SJCRH30 (cell line): ENCODE measurements around the gene KCNIP1. TPM values are rescaled to one million over a fixed set of nuclear protein-coding genes. Genes with fewer than 3 reads are reported as not detected.

Experiments used
- DNase-seq, 2 experiments: peaks; one replicate each; pipeline ENCODE4 v3.0.0-alpha.2; 2015 to 2020
- H3K27ac ChIP-seq: fragments of 250-450 bp; sonication (Bioruptor Pico); 2 replicates; pipeline ENCODE4 v1.5.1; 2020; ENCODE audit warnings: mild to moderate bottlenecking, moderate library complexity
- H3K27me3 ChIP-seq: fragments of 250-450 bp; sonication (Bioruptor Pico); 2 replicates; pipeline ENCODE4 v1.5.1; 2020; ENCODE audit warnings: mild to moderate bottlenecking, moderate library complexity
- H3K36me3 ChIP-seq: fragments of 250-450 bp; sonication (Bioruptor Pico); 2 replicates; pipeline ENCODE4 v1.5.1; 2020; ENCODE audit warnings: mild to moderate bottlenecking, moderate library complexity
- H3K4me1 ChIP-seq: fragments of 250-450 bp; sonication (Bioruptor Pico); 2 replicates; pipeline ENCODE4 v1.5.1; 2020; ENCODE audit warnings: mild to moderate bottlenecking, moderate library complexity
- H3K4me3 ChIP-seq: fragments of 250-450 bp; sonication (Bioruptor Pico); 2 replicates; pipeline ENCODE4 v1.5.1; 2020; ENCODE audit warnings: mild to moderate bottlenecking, moderate library complexity
- H3K9me3 ChIP-seq: fragments of 250-450 bp; sonication (Bioruptor Pico); replicated peaks from 2 replicates; pipeline ENCODE4 v1.5.1; 2020; ENCODE audit warnings: mild to moderate bottlenecking, moderate library complexity
- total RNA-seq: library from RNA; depleted of rRNA; stranded (reverse); fragments of >200 nt; shearing (Covaris generic); gene quantifications from 2 replicates; pipeline ENCODE4 v1.2.3, GENCODE V29; 2014

The KCNIP1 gene
- total RNA-seq, 1 experiment from 2014 or later, result 0.81 TPM

DNA sequence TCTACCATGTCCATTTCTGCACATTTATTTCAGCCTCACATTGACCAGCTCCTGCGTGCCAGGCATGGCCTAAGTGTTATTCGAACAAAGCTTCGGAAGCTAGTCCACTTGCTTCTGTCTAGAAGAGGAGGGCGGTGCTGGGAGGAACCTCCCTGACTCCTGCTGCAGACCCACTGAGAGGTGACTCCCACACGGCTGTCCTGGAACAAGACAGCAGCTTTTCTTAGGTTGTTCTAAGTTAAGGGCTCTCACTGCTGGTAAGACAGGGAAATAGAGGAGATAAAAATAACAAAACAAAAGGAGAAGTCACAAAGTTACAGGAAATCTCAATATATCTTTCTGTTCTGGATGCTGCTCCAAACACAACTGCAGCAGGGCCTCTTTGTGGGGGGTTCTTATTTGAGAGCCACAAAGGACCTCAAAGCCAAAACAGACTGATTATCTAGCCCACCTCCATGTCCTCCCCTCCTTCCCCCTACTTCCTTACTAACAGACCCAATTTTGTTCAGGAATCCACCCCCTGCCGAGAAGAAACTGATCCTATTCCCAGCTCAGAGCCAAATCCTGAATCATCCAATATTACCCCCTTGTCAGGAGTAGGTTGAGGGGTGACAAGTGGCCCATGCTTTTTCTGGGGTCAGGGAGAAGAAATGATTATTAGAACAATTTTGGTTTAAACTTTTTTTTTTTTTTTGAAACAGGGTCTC lies 28.4 kb upstream of the KCNIP1 start:
- Histone ChIP-seq H3K4me3 (no peak overlapping the region), H3K4me1 (no peaks in the 10 kb centered on the region), H3K9me3 (no peaks in the 10 kb centered on the region), H3K27me3 (no peaks in the 10 kb centered on the region), H3K27ac (no peak overlapping the region), H3K36me3 (no peaks in the 10 kb centered on the region)
- no peak for DNase-seq

DNA sequence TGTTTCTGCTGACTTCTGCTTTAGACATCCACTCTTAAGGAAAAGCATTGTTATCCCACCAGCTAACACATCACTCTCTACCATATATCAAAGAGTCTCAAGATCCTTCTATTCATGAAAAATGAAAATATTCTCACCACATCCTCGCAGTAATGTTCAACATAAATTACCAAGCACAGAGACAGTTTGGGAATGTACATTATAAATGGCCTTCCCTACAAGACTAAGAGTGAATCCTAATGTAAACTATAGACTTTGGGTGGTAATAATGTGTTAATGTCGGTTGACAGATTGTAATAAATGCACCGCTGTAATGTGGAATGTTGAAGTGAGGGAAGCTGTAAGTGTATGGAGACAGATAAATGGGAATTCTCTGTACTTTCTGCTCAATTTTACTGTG lies 27.1 kb upstream of the KCNIP1 start:
- H3K4me1 ChIP-seq, result no peaks in the 10 kb centered on the region
- no peak for DNase-seq
- no peak overlapping the region for H3K27ac ChIP-seq
- no peaks in the 10 kb centered on the region for H3K36me3 ChIP-seq
- H3K4me3 ChIP-seq, result no peak overlapping the region
- no peaks in the 10 kb centered on the region for H3K27me3 ChIP-seq
- no peaks in the 10 kb centered on the region for H3K9me3 ChIP-seq

DNA sequence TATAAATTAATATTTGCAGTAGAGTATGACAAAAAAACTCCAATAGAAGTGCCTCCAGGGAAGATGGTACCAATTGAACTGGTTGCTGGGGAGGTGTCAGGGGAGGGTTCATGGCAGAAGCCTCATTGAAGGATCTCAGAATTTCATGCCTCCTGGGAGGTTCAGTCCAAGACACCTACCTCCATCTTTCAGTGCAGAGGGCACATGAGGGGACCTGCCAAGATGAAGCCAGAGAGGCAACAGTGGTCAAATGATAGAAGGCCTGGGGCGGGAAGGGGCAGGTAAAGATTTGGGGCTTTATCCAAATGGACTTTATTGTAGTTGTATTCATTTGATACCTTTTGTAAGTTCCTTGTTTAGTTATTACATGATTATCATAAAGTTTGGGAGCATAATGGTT lies 25.9 kb upstream of the KCNIP1 start:
- no peaks in the 10 kb centered on the region for H3K9me3 ChIP-seq
- no peak for DNase-seq

DNA sequence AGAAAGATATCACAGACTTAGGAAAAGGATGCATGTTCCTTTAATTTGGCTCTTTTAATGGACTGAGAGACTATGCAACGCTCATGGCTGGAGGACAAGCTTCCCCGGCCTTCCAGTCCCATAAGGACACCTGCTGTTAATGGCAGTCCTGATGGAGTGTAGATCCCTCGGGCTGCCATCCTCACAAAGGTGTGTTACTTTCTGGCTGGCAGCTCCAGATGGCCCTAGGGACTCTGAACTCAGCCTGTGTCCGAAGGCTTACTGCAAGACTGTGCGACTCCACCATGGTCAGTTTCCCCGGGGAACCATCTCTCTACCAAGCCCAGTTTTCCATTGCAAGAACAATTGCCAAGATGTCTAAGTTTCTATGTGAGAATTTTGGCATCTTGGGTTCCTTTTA lies 25.5 kb upstream of the KCNIP1 start:
- H3K4me3 ChIP-seq, result no peak overlapping the region
- H3K36me3 ChIP-seq, result no peaks in the 10 kb centered on the region
- H3K27ac ChIP-seq, result no peak overlapping the region
- H3K27me3 ChIP-seq, result no peaks in the 10 kb centered on the region
- no peaks in the 10 kb centered on the region for H3K4me1 ChIP-seq
- no peak for DNase-seq
- H3K9me3 ChIP-seq, result no peaks in the 10 kb centered on the region

More for the DNA sequence above, 25.9 kb upstream of the KCNIP1 start:
- Histone ChIP-seq H3K27ac (no peak overlapping the region), H3K36me3 (no peaks in the 10 kb centered on the region), H3K4me3 (no peak overlapping the region), H3K4me1 (no peaks in the 10 kb centered on the region), H3K27me3 (no peaks in the 10 kb centered on the region)

DNA sequence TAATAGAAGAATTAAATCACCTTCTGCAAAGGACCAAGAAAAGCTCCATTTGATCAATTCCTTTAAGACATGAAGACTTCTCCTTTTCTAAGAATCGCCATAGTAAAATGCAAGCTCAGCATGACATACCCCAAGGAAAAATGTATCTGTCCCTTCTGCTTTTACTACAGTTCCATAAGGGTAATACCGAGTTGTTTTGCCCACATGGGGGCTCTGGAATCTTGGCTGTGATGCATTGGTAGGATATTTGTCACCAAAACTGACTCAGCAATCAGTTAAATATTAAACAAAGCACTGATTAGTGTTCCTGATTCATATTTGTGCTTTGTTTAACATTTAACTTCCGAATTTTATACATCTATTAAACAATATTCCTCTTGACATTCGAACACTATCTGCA lies 24.3 kb upstream of the KCNIP1 start:
- no peak overlapping the region for H3K27ac ChIP-seq
- no peaks in the 10 kb centered on the region for H3K36me3 ChIP-seq
- H3K9me3 ChIP-seq, result no peaks in the 10 kb centered on the region
- DNase-seq, result no peak
- no peaks in the 10 kb centered on the region for H3K27me3 ChIP-seq
- no peaks in the 10 kb centered on the region for H3K4me1 ChIP-seq
- no peak overlapping the region for H3K4me3 ChIP-seq

DNA sequence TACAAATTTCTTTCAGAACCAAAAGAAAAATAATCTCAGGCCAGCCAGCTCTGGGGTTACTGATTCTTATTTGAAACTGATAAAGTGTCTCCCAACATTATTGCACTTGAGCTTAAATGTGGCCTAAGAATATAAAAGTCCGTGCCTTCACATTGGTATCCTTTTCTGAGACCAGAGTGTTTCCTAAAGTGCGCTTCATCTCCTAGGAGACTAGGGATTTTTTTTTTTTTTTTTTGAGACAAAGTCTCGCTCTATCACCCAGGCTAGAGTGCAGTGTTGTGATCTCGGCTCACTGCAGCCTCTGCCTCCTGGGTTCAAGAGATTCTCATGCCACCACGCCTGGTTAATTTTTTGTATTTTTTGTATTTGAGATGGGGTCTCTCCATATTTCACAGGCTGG lies 23.6 kb upstream of the KCNIP1 start:
- Histone ChIP-seq H3K36me3 (no peaks in the 10 kb centered on the region), H3K27me3 (no peaks in the 10 kb centered on the region), H3K4me3 (no peak overlapping the region), H3K27ac (no peak overlapping the region), H3K9me3 (no peaks in the 10 kb centered on the region), H3K4me1 (no peaks in the 10 kb centered on the region)
- no peak for DNase-seq

DNA sequence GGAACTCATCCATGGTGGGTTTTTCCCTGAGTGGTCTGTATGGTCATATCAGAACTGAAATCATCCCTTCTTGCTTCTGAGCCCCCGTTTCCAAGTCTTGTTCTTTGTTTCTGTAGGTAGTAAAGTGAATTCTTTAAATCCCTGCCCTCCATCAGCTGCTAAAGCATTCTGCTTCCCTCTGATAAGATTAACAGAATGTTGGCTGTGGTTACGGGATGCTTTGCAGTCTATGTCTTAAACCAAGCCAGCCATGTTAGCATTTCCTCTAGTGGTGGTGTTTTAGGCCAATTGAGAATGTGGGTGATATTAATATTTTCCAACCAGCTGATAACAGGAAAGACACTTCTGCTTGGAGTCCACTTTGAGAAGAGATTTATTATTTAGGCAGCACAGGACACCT lies 22.0 kb upstream of the KCNIP1 start:
- no peak for DNase-seq
- no peaks in the 10 kb centered on the region for H3K4me1 ChIP-seq

DNA sequence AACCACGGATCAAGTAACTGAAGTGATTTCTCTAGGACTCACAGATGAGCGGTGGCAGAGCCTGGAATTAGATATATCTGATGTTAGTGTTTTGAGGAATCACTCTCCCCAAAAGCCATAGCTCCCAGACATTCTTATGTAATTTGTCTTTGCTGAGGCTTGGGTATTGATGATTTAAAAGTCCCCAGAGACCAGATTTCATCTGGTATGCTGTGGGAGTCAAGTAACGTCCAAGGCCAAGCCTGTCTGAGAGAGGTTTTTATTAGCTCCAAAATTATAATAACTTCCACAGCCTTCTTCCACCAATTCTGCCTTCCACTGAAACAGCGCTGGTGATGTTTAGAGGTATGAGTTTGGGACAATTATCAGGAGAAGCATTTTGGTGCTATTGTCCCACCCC lies 21.3 kb upstream of the KCNIP1 start:
- Histone ChIP-seq H3K4me1 (no peaks in the 10 kb centered on the region), H3K4me3 (no peak overlapping the region), H3K27ac (no peak overlapping the region), H3K27me3 (no peaks in the 10 kb centered on the region), H3K9me3 (no peaks in the 10 kb centered on the region), H3K36me3 (no peaks in the 10 kb centered on the region)
- DNase-seq, result no peak

More for the DNA sequence above, 22.0 kb upstream of the KCNIP1 start:
- Histone ChIP-seq H3K27ac (no peak overlapping the region), H3K4me3 (no peak overlapping the region), H3K36me3 (no peaks in the 10 kb centered on the region), H3K9me3 (no peaks in the 10 kb centered on the region), H3K27me3 (no peaks in the 10 kb centered on the region)

DNA sequence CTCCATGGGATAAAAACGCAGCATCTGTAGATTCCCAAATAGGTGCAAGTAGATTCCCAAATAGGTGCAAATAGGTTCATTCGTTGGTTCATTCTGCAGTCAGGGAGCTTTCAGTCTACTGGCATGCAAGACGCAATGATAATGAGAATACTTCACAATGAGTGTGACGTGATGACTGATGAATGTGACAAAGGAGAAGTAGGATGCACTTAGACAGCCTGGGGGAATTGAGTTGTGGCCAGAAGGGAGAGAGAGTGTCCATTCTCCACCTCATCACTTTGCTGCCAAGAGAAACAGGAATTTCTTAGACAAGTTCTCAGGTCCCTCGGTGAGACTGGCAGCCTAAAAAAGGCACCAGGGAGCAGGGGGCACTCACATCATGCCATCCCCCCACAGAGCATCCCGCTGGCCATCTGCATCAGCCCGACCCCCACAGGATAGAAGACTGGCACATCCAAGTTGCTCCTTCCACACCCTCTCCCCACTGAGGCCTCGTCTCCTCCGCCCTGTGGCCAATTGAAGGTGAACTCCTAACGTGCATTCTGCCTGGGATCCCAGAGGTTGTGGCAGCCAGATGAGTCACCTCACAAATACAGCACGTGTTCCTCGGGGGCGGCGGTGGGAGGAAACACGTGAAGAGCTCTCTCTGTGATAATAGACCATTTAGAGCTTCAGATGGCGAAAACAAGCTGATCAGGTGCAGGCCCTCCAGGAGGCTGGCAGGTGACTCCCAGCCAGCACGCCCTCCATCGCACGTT lies 19.9 kb upstream of the KCNIP1 start:
- DNase-seq, result no peak
- Histone ChIP-seq H3K36me3 (no peaks in the 10 kb centered on the region), H3K4me3 (no peak overlapping the region), H3K4me1 (no peaks in the 10 kb centered on the region), H3K9me3 (no peaks in the 10 kb centered on the region), H3K27me3 (no peaks in the 10 kb centered on the region), H3K27ac (no peak overlapping the region)

DNA sequence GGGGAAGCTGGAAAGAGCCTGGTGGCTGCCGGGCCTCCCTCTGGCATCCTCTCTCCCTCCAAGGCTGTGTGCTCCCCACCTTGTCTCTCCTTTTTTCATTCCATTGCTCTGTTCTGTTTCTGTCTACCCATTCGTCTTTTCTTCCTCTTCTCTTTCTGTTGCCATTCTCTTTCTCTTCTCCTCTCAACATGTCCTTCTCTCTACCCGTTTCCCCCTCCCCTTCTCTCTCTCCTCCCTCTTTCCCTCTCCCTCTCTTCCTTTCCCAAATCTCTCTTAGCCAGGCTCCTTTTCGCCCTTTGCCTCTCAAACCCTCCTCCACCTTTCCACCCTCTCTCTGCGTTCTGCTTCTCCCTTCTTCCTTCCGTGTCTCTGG lies 19.4 kb upstream of the KCNIP1 start:
- Histone ChIP-seq H3K4me1 (no peaks in the 10 kb centered on the region), H3K9me3 (no peaks in the 10 kb centered on the region), H3K27me3 (no peaks in the 10 kb centered on the region), H3K4me3 (no peak overlapping the region), H3K27ac (no peak overlapping the region), H3K36me3 (no peaks in the 10 kb centered on the region)
- no peak for DNase-seq

DNA sequence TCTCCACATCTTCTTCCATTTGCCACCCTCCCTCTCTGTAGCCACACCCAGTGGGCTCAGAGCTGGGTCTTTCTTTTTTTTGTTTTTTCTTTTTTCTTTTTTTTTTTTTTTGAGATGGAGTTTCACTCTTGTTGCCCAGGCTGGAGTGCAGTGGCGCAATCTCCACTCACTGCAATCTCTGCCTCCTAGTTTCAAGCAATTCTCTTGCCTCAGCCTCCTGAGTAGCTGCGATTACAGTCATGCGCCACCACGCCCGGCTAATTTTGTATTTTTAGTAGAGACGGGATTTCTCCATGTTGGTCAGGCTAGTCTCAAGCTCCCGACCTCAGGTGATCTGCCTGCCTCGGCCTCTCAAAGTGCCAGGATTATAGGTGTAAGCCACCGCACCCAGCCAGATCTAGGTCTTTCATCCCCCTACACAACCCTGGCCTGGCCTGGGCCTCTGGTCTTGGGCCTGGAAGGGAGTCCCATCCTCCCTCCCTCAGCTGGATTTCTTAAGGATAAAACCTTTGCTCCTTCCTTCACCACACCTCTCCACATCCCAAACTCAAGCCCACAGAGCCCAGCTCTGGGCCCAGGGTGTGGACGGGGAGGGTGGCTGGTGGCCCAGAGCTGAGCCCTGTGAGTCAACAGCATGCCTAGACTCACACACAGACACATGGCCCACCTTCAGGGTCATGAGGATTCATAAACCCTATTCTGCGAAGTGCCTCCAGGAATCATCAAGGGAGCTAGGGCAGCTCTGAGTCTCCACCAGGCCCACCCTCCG lies 18.8 kb upstream of the KCNIP1 start:
- no peaks in the 10 kb centered on the region for H3K9me3 ChIP-seq
- no peak overlapping the region for H3K4me3 ChIP-seq
- DNase-seq, result no peak
- no peak overlapping the region for H3K27ac ChIP-seq
- H3K36me3 ChIP-seq, result no peaks in the 10 kb centered on the region
- no peaks in the 10 kb centered on the region for H3K27me3 ChIP-seq
- H3K4me1 ChIP-seq, result no peaks in the 10 kb centered on the region

DNA sequence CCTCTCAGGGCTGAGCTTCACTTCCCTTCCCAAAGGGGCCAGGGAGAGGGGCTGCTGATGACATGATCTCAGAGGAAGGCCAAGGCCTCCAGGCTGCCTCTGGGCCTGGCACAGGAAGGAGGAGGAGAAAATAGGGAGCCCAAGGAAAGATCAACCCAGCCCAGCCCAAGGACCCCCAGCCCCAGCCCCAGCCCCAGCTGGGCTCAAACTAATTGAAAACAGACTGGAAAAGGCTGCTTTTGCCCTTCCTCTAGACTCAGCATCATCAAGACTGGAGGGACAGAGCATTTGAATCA lies 18.3 kb upstream of the KCNIP1 start:
- Histone ChIP-seq H3K36me3 (no peaks in the 10 kb centered on the region), H3K4me3 (no peak overlapping the region), H3K4me1 (no peaks in the 10 kb centered on the region), H3K9me3 (no peaks in the 10 kb centered on the region), H3K27me3 (no peaks in the 10 kb centered on the region), H3K27ac (no peak overlapping the region)
- no peak for DNase-seq

DNA sequence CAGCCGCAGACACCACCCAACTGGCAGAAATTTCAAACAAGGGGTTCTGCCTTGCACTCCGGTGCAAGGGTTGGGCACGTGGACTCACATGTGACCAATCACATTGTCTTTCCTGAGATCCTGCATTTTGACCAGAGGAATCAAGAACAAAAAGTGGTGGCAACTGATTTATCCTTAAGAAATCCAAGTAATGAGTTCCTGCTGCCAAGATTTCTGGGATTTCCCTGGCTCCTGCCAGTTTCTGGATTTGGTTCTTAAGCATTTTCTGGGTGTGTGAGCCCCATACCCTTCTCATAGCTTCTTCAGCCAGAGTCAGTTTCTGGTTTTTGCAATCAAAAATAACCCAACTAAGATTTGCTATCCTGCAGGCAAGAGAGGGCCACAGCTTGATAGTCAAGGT lies 17.4 kb upstream of the KCNIP1 start:
- H3K36me3 ChIP-seq, result no peaks in the 10 kb centered on the region
- H3K4me1 ChIP-seq, result peaks cover 4% of the 10 kb centered on the region
- H3K27me3 ChIP-seq, result no peaks in the 10 kb centered on the region
- H3K4me3 ChIP-seq, result no peak overlapping the region
- DNase-seq, result no peak
- H3K27ac ChIP-seq, result no peak overlapping the region
- H3K9me3 ChIP-seq, result no peaks in the 10 kb centered on the region

DNA sequence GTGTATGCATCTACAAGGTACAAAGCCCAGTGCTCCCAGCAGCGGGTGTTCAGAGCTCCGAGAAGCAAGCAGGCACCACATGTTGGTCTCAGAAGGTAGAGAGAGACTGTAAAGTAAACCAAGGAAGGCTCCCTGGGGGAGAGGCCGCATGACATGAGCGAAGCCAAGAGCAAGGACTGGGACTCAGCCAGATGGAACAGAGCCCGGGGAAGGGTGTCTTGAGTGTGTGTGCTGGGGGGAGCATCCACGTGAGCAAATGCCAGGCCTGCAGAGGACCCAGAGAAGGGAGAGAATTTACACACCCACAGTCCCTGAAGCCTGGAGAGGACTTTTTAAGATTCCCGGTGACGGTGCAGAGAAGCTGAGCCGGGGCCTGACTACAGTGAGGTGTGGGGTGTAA lies 15.2 kb upstream of the KCNIP1 start:
- Histone ChIP-seq H3K27me3 (no peaks in the 10 kb centered on the region), H3K4me3 (no peak overlapping the region), H3K4me1 (peaks cover 10% of the 10 kb centered on the region), H3K9me3 (no peaks in the 10 kb centered on the region), H3K36me3 (no peaks in the 10 kb centered on the region), H3K27ac (no peak overlapping the region)
- DNase-seq, result no peak

DNA sequence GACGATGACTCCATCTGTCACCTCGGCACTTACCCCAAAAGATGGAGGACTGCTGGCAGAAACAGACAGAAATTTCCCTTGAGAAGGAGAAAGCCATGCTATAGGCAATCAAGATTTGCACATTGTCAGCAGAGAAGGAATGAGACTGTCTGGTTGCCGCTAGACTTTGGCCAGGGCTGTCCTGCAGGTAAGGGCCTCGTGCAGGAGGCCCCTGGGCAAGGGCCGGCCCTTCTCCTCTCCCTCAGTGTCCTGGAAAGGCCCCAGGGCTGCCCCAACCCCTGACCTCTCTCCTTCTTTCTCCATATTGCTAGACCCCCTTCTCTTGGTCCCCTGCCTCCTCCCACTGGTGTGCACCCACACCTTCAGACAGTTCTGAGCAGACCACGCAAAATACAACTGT lies 14.6 kb upstream of the KCNIP1 start:
- H3K4me3 ChIP-seq, result no peak overlapping the region
- H3K36me3 ChIP-seq, result no peaks in the 10 kb centered on the region

More for the DNA sequence above, 14.6 kb upstream of the KCNIP1 start:
- Histone ChIP-seq H3K9me3 (no peaks in the 10 kb centered on the region), H3K4me1 (peaks cover 10% of the 10 kb centered on the region), H3K27me3 (no peaks in the 10 kb centered on the region), H3K27ac (no peak overlapping the region)
- no peak for DNase-seq
